Measurements from ENCODE around the gene CRAT. TPM values are rescaled to one million over a fixed set of nuclear protein-coding genes. Genes with fewer than 3 reads are reported as not detected.

The CRAT gene
- total and polyA plus RNA-seq, 7 experiments from 2014 or later = 7.2 to 20.1 (median 11.4) TPM

DNA sequence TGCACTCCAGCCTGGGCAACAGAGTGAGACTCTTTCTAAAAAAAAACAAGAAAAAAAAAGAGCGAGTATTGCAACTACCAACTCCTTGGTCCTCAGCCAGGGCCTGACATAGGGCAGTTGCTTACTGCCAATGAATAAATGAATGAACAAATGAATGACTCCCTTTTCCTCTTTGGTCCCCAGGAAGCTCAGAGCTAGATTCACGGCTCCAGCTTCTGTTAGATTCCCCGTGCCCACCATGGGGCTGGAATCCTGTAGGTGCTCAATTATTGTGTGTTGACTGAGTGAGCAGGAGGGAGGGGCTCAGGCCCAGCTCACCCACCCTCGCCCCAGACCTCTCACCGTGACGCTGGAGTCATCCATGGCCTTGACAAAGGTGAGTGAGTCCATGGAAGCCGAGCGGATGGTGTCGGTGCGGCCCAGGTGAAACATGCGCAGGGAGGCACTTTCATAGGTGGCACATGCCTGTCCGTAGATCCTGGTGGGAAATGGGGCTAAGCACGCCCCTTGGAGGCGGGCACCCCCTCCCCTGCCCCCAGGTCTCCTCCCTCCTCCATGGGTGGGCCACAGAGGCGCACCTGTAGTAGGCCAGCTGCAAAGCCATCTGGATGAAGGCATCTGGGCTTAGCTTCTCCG, 12.8 kb downstream of the CRAT start:
- DNase-seq = no peak
- POLR2A ChIA-PET = no interaction called here
- intact Hi-C loops (cut with micrococcal nuclease) = no loop called here
- no peaks in the 10 kb centered on the region for H3K27me3 ChIP-seq (ENCODE audit: control insufficient read depth in 2 of 2, insufficient read depth in 2 of 2, low read length in 2 of 2)
- Mint-ChIP-seq H3K9me3 (no peaks in the 10 kb centered on the region), H3K4me1 (peaks cover 0 to 2% (median 0%) of the 10 kb centered on the region in 7 donors), H3K27ac (no peak overlapping the region), H3K36me3 (peaks cover 0 to 3% (median 0%) of the 10 kb centered on the region in 5 donors), H3K4me3 (no peak overlapping the region), H3K27me3 (no peaks in the 10 kb centered on the region)
- H3K9me3 ChIP-seq (ENCODE audit: control insufficient read depth in 2 of 3, low read length in 3 of 3) = no peaks in the 10 kb centered on the region
- CTCF ChIA-PET = no interaction called here
- no peak overlapping the region for H3K27ac ChIP-seq (ENCODE audit: low read depth, low read length)
- no peak for ATAC-seq
- no peak overlapping the region for H3K4me3 ChIP-seq (ENCODE audit: low read length)
- H3K36me3 ChIP-seq (ENCODE audit: control insufficient read depth in 2 of 3, insufficient read depth in 3 of 3, low read length in 3 of 3) = peaks cover 0 to 18% (median 0%) of the 10 kb centered on the region in 3 experiments
- no peaks in the 10 kb centered on the region for H3K4me1 ChIP-seq (ENCODE audit: control insufficient read depth in 2 of 2, insufficient read depth in 2 of 2, low read length in 2 of 2)

DNA sequence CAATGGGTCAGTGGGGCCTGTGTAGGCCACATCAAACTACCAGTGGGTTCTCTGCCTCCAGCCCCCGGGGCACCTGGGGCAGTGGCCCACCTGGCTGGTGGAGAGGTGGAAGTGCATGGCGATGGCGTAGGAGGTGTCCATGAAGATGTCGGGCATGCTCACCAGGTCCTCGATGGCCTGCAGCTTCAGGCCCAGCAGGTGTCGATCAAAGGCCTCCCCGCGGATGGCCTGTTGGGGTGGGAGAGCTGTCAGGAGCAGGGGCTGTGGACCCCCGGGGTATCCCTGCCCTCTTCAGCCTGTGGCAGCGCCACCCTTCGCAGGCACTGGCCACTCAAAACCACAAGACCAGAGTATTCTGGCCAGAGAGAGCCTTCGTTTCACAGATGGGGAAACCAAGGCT, 14.7 kb downstream of the CRAT start:
- peaks cover 0 to 18% (median 0%) of the 10 kb centered on the region in 3 experiments for H3K36me3 ChIP-seq (ENCODE audit: control insufficient read depth in 2 of 3, insufficient read depth in 3 of 3, low read length in 3 of 3)
- Mint-ChIP-seq H3K27me3 (no peaks in the 10 kb centered on the region), H3K27ac (no peak overlapping the region), H3K9me3 (no peaks in the 10 kb centered on the region), H3K4me1 (peaks cover 0 to 2% (median 0%) of the 10 kb centered on the region in 7 donors), H3K4me3 (no peak overlapping the region), H3K36me3 (peaks cover 0 to 3% (median 0%) of the 10 kb centered on the region in 5 donors)
- no peak for DNase-seq
- POLR2A ChIA-PET = interaction anchor here (0.6 to 1.1 kb wide), 2 partner anchors 14 to 39 kb away, joined by 3 read pairs; no protein-coding TSS in a partner anchor
- ATAC-seq = no peak
- intact Hi-C loops (cut with micrococcal nuclease) = no loop called here
- no peaks in the 10 kb centered on the region for H3K9me3 ChIP-seq (ENCODE audit: control insufficient read depth in 2 of 3, low read length in 3 of 3)
- no peaks in the 10 kb centered on the region for H3K4me1 ChIP-seq (ENCODE audit: control insufficient read depth in 2 of 2, insufficient read depth in 2 of 2, low read length in 2 of 2)
- no peaks in the 10 kb centered on the region for H3K27me3 ChIP-seq (ENCODE audit: control insufficient read depth in 2 of 2, insufficient read depth in 2 of 2, low read length in 2 of 2)
- H3K4me3 ChIP-seq (ENCODE audit: low read length) = no peak overlapping the region
- CTCF ChIA-PET = no interaction called here
- H3K27ac ChIP-seq (ENCODE audit: low read depth, low read length) = no peak overlapping the region

DNA sequence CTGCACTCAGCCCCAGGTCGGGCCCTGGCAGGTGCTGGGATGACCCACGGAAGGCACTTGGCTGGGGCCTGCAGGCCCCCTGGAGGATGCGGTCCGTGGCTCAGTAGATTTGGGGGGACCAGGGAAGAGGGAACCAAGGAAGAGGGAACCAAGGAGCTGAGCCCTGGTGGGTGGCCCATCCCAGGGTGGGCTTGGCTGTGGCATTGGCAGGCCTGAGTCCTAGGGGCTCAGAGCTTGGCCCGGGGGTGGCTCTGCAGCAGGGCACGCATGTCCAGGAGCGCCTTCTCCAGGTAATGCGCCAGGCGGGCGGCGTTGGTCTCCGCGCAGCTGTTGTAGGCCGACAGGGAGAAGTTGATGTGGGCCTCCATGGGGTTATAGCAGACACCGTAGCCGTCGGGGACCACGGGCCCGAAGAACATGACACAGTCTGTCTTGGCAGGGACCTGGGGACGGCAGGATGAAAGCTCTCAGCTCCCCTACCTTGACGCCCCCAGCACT, 15.4 kb downstream of the CRAT start:
- ChIA-PET CTCF (no interaction called here), POLR2A (interaction anchor here (0.5 to 1.1 kb wide), 2 partner anchors 14 to 40 kb away, joined by 3 read pairs; no protein-coding TSS in a partner anchor)

DNA sequence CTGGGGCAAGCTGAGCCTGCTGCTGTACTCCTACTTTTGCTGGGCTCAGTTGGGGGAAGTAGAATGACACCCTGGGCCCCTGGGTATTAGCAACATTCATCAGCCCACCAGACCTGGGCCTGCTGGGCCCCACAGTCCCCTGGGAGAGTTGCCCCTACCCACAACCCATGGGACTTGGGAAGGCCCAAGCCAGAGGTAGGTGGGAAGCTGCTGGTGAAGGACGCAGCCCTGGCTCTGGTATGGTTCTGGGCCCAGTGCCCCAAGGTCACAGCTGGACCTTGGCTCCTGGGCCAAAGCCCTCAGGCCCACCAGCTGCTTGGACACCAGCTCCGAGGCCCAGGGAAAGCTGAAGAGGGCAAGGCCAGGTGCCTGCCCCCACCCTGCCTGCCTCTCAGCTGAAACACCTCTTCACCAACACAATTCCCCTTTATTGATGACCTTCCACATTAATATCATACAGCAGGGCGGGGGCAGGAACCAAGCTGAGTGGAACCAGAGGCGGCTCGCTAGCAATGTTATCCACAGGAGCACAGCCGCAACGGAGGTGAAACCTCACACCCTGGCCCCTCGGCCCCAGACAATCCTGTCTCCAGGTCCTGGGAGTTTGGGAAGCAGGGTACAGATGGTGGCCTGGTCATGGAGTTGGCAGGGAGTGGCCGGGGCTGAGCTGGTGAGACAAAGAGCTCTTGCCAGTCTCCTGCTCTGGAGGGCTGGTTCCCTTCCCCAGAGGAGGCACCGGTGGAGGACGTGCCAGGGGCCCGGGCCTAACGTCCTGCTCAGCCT, 16.0 kb downstream of the CRAT start:
- no peaks in the 10 kb centered on the region for H3K27me3 ChIP-seq (ENCODE audit: control insufficient read depth in 2 of 2, insufficient read depth in 2 of 2, low read length in 2 of 2)
- CTCF ChIA-PET = no interaction called here
- intact Hi-C loops (cut with micrococcal nuclease) = no loop called here
- no peak overlapping the region for H3K27ac ChIP-seq (ENCODE audit: low read depth, low read length)
- POLR2A ChIA-PET = interaction anchor here (0.5 to 1.1 kb wide), 2 partner anchors 11 to 41 kb away, joined by 3 read pairs; no protein-coding TSS in a partner anchor
- Mint-ChIP-seq H3K27me3 (no peaks in the 10 kb centered on the region), H3K36me3 (peaks cover 0 to 11% (median 0%) of the 10 kb centered on the region in 5 donors), H3K27ac (no peak overlapping the region), H3K4me1 (peaks cover 0 to 2% (median 0%) of the 10 kb centered on the region in 7 donors), H3K9me3 (no peaks in the 10 kb centered on the region), H3K4me3 (no peak overlapping the region)
- ATAC-seq (no peak), DNase-seq (no peak)
- no peaks in the 10 kb centered on the region for H3K9me3 ChIP-seq (ENCODE audit: control insufficient read depth in 2 of 3, low read length in 3 of 3)
- H3K4me3 ChIP-seq (ENCODE audit: low read length) = no peak overlapping the region
- H3K36me3 ChIP-seq (ENCODE audit: control insufficient read depth in 2 of 3, insufficient read depth in 3 of 3, low read length in 3 of 3) = peaks cover 0 to 30% (median 0%) of the 10 kb centered on the region in 3 experiments
- no peaks in the 10 kb centered on the region for H3K4me1 ChIP-seq (ENCODE audit: control insufficient read depth in 2 of 2, insufficient read depth in 2 of 2, low read length in 2 of 2)

More for the DNA sequence above, 15.4 kb downstream of the CRAT start:
- H3K4me1 ChIP-seq (ENCODE audit: control insufficient read depth in 2 of 2, insufficient read depth in 2 of 2, low read length in 2 of 2) = no peaks in the 10 kb centered on the region
- Mint-ChIP-seq H3K4me1 (peaks cover 0 to 2% (median 0%) of the 10 kb centered on the region in 7 donors), H3K27ac (no peak overlapping the region), H3K36me3 (peaks cover 0 to 5% (median 0%) of the 10 kb centered on the region in 5 donors), H3K27me3 (no peaks in the 10 kb centered on the region), H3K4me3 (no peak overlapping the region), H3K9me3 (no peaks in the 10 kb centered on the region)
- no peaks in the 10 kb centered on the region for H3K27me3 ChIP-seq (ENCODE audit: control insufficient read depth in 2 of 2, insufficient read depth in 2 of 2, low read length in 2 of 2)
- H3K4me3 ChIP-seq (ENCODE audit: low read length) = no peak overlapping the region
- intact Hi-C loops (cut with micrococcal nuclease) = no loop called here
- ATAC-seq = no peak
- H3K27ac ChIP-seq (ENCODE audit: low read depth, low read length) = no peak overlapping the region
- H3K36me3 ChIP-seq (ENCODE audit: control insufficient read depth in 2 of 3, insufficient read depth in 3 of 3, low read length in 3 of 3) = peaks cover 0 to 25% (median 0%) of the 10 kb centered on the region in 3 experiments
- H3K9me3 ChIP-seq (ENCODE audit: control insufficient read depth in 2 of 3, low read length in 3 of 3) = no peaks in the 10 kb centered on the region
- no peak for DNase-seq

DNA sequence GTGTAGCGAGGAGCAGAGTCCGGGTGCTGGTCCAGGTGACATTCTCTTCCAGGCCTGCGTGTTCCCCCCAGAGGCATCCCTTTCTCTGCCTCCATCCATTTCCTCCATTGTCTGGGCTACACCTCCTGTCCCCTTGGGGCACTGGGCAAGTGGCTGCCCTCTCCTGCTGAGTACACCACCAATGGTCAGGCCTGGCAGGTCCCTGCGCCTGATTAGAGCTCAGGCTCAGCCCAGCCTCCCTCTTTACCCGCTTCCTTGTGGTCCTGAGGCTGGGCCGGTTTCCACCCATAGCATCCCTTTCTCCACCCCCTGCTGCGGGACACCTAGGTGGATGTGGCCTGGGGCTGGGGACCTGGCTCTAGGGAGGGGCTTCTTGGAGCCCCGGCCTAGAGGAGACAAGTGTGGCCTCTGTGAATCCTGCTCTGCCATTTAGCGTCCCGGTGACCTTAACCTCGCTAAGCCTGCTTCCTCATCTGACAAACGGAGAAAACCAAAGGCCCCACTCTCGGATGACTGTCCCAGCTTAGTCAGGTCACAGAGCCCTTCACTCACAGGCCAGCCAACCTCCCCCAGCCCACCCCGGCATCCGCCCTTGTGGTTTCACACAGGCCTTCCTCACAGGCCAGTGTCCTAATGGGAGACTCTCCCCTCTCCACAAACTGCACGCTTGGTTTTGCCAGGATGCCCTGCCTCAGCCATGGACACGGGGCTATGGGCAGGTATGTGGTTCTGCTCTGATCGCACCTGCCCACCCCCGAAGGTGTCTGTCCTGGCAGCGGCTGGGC, 16.8 kb downstream of the CRAT start:
- no peak for DNase-seq
- Histone ChIP-seq H3K9me3 (ENCODE audit: control insufficient read depth in 2 of 3, low read length in 3 of 3) (no peaks in the 10 kb centered on the region), H3K4me3 (ENCODE audit: low read length) (no peak overlapping the region), H3K4me1 (ENCODE audit: control insufficient read depth in 2 of 2, insufficient read depth in 2 of 2, low read length in 2 of 2) (no peaks in the 10 kb centered on the region), H3K36me3 (ENCODE audit: control insufficient read depth in 2 of 3, insufficient read depth in 3 of 3, low read length in 3 of 3) (peaks cover 0 to 38% (median 0%) of the 10 kb centered on the region in 3 experiments), H3K27ac (ENCODE audit: low read depth, low read length) (no peak overlapping the region), H3K27me3 (ENCODE audit: control insufficient read depth in 2 of 2, insufficient read depth in 2 of 2, low read length in 2 of 2) (no peaks in the 10 kb centered on the region)
- Mint-ChIP-seq H3K4me3 (no peak overlapping the region), H3K9me3 (no peaks in the 10 kb centered on the region), H3K27ac (peak overlapping the region in 1 of 9 donors; percentile 59), H3K27me3 (no peaks in the 10 kb centered on the region), H3K36me3 (peaks cover 0 to 12% (median 0%) of the 10 kb centered on the region in 5 donors), H3K4me1 (peaks cover 0 to 2% (median 0%) of the 10 kb centered on the region in 7 donors)
- intact Hi-C loops (cut with micrococcal nuclease) = no loop called here
- no peak for ATAC-seq
- CTCF ChIA-PET = no interaction called here
- POLR2A ChIA-PET = interaction anchor here (1.1 kb wide), 1 partner anchor 11 kb away, joined by 3 read pairs; no protein-coding TSS in a partner anchor

DNA sequence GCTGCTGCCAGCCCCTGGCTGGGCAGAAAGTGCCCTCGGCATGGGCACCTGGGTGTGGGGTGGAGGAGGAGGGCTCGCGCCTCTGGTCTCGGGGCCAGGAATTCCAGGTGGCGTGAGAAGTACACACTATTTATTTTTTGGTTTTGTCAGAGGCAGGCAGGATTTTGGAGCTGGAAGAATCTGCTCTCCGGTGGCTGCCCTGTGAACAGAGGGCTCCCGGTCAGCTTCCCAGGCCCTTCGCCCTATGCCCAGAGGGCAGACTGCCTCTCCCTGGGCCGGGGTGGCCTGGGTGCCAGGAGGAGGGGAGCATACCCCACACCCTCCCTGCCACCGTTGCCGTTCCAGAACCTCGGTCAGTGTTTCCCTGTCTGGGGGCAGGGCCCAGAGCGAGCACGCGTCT, 21.3 kb downstream of the CRAT start:
- no peak for DNase-seq

More for the DNA sequence above, 21.3 kb downstream of the CRAT start:
- CTCF ChIA-PET = interaction anchor here (0.6 kb wide), 1 partner anchor 29 kb away, joined by 3 read pairs; no protein-coding TSS in a partner anchor
- no peak for ATAC-seq
- H3K4me3 ChIP-seq (ENCODE audit: low read length) = no peak overlapping the region
- POLR2A ChIA-PET = interaction anchor here (1.3 to 1.5 kb wide), 2 partner anchors 9 to 20 kb away, joined by 3 to 4 read pairs; partner anchors contain the start of gene DOLPP1
- no peak overlapping the region for H3K27ac ChIP-seq (ENCODE audit: low read depth, low read length)
- Mint-ChIP-seq H3K4me3 (no peak overlapping the region), H3K27ac (no peak overlapping the region), H3K4me1 (peaks cover 0 to 2% (median 0%) of the 10 kb centered on the region in 7 donors), H3K36me3 (peaks cover 0 to 21% (median 0%) of the 10 kb centered on the region in 5 donors), H3K9me3 (no peaks in the 10 kb centered on the region), H3K27me3 (no peaks in the 10 kb centered on the region)
- intact Hi-C loops (cut with micrococcal nuclease) = no loop called here
- no peaks in the 10 kb centered on the region for H3K9me3 ChIP-seq (ENCODE audit: control insufficient read depth in 2 of 3, low read length in 3 of 3)
- no peaks in the 10 kb centered on the region for H3K27me3 ChIP-seq (ENCODE audit: control insufficient read depth in 2 of 2, insufficient read depth in 2 of 2, low read length in 2 of 2)
- no peaks in the 10 kb centered on the region for H3K4me1 ChIP-seq (ENCODE audit: control insufficient read depth in 2 of 2, insufficient read depth in 2 of 2, low read length in 2 of 2)
- H3K36me3 ChIP-seq (ENCODE audit: control insufficient read depth in 2 of 3, insufficient read depth in 3 of 3, low read length in 3 of 3) = peaks cover 0 to 58% (median 5%) of the 10 kb centered on the region in 3 experiments

Data from naive thymus-derived CD4-positive, alpha-beta T cell (primary cell).